GM18517 (cell line): ENCODE results near the gene KDM2A.

Experiments
- ATAC-seq: cut with Tn5 transposase; IDR thresholded peaks from one replicate; pipeline ENCODE4 v1.9.1; 2021; ENCODE audit warnings: mild to moderate bottlenecking, moderate library complexity; ENCODE audit not compliant: unreplicated experiment

KDM2A gene

DNA sequence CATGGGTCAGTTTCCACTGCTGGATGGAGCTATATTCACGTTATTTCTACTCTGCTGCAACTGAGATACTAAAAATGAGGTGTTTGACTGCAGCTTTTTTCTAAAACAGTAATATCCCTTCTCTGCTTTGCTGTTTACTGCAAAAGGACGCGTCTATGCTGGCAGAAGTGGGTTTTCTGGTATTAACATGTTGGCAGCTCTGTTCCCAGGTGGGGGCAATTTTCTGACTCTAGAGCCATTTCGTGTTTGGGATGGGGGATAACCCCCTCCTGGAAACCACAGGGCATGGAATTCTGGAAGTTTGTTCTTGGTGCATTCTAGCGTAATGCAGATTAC, 152.1 kb downstream of the KDM2A start:
- ATAC-seq = no peak

DNA sequence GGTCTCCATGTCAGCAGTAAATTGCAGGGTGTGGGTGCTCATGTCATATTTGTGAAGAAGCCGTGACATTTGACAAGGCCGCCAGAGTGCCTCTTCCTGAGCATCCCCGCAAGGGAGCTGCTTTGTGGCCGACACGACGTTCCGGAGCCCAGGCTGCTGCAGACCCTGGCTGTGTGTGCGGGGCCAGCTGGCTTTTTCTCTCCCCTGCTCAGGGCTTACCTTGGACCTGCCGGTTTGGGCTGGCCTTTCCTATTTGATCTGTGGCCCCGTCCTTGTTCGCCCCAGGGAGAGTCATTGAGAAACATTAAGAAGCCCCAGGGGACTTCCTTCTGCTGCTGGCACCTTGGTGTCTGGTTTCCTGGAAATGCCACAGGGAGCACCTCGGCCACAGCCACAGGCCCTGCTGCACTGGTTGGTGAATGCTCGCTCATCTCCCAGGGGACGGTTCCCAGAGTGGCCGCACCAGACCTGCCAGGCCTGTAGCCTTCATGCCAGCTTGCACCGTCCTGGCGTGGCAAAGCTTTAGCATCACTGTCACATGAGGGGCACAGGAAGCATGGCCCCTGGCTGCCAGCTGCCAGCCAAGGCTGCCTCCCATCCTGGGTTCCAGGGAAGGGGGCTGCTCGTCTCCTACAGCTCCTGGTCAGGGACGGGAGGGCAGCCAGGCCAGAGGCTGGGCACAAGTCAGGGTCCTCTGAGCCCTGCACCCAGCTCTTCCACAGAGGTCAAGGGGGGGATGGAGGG, 152.7 kb downstream of the KDM2A start:
- no peak for ATAC-seq

DNA sequence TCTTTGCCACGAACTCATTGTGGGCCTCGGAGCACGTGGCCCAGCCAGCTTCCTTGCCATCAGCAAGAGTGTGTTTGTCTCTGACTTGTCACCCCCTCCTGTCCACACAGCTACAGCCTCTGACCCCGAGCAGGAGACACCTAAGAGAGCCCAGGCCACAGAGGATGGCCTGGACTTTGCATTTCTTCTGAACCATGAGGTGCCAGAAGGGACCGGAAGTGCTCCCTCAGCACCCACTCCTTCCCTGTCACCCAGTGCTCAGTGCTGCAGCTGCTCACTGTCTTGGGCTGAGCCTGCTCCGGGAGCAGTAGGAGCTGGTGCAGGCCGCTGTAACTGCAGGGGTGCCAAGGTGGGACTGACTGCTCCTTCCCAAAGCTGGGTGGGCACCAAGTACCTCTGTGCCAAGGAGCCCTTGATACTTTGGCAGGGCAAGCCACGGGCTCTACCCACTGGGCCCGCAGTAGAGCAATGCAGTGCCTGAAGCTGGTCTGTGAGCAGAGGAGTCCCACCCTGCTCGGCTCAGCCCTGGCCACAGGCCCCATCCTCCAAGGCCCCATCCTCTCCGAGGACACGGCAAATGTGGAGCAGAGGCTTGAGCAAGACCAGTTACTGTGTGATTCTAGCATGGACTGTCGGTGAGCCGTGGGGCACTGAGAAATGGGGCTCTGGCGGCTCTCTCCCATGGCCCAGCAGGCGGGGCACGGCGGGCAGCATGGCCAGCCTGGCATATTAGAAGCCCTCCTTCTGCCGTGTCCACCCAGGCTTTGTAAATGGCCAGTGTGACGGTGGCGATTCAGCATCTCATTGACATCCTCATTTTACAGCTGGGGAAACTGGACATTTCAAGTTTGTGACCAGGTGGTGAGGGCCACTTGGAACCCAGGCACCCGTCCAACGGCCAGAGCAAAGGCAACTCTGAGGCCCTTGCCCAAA, 153.5 kb downstream of the KDM2A start:
- no peak for ATAC-seq

DNA sequence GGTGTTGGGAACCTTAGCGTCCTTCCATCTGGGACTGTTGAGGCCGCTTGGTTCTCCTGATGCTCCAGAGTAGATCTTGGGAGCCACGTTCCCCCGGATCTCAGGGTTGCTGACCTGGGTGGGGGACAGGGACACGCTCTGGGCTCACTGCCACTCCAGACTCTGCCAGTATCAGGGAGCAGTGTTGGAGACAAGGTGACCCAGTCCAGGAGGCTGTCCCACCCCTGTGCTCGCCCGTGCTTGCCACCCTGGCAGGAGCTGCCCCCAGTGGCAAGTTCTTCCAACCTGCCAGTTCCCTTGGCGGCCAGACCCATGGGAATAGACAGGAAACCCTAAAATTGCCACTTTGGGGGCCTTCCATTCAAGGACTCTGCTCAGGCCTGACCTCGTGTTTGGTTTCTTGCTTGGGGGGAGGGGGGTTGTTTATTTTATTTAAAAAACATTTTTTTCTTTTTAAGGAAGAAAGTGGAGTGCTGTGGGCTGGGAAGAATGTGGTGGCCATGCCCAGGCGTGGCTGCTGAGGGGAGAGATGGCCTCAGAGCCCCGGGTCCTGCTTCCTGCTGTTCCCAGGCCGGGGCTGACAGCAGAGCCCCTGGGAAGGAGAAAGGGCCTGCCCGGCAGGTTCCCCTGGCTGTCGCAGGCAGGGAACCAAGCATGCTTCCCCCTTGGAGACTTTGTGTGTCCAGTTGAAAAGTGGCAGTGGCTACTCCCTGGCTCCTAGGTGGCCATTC, 154.4 kb downstream of the KDM2A start:
- no peak for ATAC-seq

DNA sequence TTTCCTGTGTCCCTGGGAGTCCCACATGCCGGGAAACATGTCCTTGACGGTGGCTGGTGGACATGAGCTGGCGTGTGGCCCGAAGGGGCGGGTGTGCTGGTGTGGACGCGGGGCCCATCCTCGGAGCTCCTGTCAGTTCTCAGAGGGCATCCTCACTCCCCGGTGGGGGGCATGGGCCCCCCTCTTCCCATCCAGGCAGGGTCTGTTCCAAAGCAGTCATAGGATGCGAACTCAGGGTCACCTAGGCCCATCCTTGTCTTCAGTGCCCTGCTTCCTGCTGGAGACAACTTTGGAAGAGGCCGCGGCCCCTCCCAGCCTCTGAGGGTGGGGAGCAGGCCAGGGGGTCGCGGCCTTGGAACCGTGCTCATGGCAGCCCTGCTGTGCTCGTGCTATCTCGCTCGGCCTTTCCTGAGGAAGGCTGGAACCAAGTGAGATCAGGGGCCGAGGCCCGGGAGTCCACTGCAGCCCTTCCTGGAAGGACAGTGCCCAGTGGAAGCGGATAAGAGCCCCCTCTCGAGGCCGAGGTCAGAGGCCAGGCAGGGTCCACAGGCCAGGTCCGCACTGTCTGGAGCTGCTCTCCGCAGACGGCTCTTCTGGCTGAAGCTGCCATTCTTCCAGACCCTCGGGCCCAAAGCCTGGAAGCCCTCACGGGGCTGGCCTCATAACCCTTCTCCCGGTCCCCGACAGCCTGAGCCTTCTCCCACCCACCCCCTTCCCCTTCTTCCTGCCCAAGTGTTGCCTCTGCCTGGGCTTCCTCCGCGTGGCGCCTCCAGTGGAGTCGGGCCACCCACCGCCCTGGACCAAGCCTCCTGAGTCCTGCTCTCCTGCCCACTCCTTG, 155.9 kb downstream of the KDM2A start:
- ATAC-seq = no peak

DNA sequence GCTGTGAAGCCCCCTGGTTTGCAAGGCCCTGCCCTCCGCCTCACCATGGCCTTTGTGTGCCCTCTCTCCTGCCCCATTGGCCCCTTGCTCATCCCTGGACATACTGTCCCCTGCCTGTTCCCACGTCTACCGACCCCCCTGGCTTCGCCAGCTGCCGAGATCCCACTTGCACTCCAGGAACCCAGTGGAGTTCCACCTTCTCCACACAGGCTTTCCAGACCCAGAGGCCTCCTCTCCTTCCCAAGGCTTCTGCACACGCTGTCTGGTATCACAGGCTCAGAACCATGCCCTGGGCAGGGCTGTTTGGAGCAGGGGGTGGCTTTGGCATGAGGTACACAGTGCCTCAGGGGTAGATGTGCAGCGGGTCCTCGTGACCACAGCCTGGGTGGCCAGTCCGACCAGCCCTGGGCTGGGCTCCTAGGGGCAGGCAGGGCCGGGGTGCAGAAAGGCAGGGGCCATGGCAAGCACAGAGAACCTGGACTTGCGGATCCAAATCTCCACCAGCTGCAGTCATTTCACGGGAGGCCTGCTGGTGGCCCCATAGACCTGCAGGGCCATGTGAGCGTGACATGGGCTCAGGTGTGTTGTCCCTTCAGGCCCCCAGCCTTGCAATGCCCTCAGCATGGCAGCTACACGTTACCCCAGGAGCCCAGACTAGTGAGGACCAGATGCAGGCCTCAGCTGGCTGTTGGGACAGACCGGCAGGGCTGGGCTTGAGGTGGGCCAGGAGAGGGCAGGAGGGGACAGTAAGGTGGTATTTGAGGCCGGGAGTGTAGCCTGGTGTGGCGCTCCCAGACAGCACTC, 156.7 kb downstream of the KDM2A start:
- no peak for ATAC-seq

DNA sequence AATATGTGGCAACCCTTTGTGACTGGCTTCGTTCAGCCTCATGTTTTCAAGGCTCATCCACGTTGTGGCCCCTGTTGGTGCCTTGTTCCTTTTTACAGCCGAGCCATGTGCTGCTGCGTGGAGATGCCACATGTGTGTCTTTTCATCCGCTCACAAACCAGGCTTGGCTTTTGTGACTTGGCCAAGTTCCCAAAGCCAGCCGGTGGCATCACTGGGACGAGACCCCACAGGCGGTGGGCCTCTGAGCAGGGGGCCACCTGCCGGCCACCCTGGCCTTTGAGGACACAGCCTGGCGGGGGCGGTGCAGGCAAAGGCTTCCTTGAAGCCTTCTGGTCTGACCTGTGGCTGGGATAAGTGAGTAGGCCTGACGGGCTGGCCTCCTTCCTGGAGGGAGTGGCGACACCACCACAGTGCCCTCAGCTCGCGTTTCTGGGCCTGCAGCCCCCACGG, 157.7 kb downstream of the KDM2A start:
- ATAC-seq = no peak

DNA sequence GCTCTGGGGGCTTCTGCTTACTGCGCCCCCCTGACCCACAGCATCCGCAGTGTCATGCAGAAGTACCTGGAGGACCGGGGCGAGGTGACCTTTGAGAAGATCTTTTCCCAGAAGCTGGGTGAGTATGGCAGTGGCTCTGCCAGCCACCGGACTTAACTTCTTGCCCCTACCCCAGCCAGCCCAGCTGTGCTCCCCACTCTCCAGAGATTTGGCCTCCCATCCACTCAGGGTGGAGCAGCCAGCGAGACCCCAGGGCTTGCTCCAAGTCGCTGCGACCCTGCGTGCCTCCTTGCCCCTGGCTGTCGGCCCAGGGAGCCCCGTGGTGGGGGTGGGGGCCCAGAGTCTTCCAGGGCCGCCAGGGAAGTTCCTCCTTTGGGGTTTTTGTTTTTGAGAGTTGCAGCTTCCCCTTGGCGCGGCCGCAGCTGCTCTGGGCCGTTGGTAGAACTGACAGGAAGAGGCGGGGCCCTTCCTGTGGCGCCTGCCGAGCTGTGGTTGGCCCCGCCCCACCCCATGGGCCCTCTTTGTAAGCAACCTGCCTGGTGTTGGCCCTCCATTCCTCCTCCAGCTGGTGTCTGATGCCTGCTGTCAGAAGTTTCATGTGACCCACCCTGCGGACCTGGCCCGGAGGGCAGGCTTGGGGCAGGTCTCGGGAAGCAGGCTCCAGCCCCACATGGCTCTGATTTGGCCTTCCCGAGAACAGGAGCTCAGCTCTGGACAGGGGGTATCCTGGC, 158.3 kb downstream of the KDM2A start:
- ATAC-seq = peak; percentile 64

DNA sequence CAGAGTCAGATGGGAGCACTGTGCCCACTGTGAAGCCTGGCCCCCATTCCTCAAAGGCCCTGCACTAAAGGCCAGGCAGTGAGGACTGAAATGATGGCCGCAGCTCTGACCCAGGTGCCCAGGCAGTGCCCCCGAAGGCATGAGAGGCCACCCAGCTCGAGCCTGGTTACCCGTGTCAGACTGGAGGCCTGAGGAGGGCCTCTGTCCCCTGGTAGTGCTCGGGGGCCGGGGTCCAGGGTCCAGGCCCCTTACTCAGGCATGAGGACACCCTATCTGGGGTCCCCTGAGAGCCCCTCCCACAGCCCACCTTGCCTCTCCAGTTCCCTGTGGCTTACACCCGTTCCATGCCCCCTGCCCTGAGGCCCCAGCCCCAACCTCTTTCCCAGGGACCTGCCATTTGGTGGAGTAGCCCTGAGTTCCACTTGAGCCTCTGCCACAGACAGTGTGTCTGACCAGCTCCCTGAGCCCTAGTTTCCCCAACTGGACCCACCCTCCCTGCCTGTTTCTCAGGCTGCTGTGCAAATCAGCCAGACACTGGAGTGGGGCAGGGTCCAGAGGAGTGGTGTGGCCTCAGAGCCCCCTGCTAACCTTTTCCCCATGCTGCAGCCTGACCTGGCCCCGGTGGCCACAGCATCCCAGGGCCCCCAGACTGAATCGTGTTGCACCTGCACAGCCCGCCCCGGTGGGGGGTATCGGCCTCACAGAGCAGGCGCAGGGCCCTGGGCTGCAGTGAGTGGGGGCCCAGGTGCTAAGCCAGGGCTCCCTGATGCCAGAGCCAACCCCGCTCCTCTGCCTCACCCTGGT, 159.3 kb downstream of the KDM2A start:
- no peak for ATAC-seq

DNA sequence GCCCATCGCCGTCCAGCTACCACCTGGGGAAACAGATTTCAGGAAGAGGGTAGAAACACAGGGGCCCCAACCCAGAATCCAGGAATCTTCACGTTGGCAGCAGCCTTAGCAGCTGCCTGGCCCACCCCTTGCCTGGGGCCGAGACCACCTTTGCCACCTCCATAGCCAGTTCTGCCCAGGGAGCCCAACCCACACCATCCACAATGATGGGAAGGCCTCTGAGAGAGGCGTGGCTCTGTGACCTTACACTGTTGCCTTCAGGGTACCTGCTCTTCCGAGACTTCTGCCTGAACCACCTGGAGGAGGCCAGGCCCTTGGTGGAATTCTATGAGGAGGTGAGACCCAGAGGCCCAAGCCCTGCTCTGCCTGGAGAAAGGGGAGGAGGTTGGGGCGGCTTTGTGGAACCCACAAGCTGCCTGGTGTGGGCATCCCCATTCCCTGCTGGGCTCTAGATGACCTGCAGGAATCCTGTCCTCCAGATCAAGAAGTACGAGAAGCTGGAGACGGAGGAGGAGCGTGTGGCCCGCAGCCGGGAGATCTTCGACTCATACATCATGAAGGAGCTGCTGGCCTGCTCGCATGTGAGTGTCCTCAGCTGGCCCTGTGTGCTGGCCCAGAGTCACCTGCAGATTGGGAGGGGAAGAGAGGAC, 160.0 kb downstream of the KDM2A start:
- ATAC-seq = no peak

DNA sequence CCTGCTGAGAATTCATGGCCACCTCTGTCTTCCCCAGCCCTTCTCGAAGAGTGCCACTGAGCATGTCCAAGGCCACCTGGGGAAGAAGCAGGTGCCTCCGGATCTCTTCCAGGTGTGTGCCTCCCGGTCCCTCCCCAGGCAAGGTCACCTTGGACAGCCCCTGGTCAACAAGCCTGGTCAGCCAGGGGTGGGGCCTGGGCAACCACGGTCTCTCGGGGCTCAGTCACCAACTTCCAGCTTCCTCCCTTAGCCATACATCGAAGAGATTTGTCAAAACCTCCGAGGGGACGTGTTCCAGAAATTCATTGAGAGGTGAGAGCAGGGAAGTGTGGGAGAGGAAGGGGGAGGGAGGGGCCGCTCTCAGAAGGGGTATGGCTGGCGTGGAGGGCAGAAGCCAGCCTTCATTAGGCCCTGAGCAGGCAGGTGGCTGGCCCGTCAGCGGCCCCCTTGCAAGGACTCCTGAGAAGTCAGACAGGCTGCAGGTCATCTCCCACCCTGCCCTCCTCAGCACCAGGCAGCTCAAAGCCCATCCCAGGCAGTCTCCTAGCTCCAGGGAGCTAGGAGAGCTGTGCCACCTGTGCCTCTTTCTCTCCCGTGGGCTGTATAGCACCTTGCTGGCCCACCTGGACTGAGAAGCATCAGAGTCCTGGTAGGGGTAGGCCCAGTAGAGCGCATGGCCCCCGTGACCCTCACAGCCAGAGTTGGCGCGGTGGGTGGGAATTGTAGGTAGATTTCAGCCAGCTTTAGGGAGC, 160.7 kb downstream of the KDM2A start:
- no peak for ATAC-seq

DNA sequence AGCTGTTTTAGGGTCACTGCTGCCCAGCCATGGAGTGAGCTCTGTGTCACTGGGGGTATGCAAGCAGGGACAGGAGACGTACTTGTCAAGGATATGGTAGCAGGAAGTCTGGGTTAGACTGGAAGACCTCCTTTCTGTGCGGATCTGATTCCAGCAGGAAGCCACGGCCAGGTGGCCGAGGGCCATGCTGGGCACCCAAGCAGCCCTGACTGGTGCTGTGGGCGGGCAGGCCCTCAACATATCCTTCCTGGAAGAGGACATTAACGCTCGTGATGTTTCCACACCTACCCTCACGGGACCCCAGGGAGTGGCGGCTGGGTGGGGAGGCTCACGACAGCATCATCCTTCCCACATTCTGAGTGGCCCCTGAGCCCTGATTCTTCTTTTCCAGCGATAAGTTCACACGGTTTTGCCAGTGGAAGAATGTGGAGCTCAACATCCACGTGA, 161.3 kb downstream of the KDM2A start:
- ATAC-seq = no peak

DNA sequence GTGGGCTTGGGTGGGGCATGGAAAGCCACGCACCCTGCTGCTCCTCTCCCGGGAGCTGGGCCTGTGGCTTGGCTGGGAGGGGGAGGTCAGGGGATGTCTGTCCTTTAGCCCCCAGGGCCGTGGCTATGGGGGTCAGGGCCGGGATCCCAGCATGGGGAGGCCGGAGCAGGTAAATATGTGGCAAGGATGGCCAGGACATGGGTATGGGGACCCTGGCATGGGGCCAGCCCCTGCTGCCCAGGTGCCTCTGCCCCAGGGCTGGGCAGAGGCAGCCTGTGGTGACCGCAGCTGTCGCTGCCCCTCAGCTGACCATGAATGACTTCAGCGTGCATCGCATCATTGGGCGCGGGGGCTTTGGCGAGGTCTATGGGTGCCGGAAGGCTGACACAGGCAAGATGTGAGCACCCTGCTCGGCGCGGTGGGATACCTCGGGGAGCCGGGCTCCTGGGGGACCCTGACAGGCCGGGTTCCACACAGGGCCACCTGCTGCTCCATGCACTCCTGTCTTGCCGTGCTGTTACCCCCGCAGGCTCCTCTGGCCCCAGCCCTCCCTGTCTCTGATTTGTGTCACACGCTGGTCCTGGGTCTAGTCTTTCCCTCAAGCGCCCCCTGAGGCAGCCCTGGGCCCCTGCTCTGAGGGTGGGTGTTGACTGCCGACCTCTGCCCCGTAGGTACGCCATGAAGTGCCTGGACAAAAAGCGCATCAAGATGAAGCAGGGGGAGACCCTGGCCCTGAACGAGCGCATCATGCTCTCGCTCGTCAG, 161.9 kb downstream of the KDM2A start:
- no peak for ATAC-seq

DNA sequence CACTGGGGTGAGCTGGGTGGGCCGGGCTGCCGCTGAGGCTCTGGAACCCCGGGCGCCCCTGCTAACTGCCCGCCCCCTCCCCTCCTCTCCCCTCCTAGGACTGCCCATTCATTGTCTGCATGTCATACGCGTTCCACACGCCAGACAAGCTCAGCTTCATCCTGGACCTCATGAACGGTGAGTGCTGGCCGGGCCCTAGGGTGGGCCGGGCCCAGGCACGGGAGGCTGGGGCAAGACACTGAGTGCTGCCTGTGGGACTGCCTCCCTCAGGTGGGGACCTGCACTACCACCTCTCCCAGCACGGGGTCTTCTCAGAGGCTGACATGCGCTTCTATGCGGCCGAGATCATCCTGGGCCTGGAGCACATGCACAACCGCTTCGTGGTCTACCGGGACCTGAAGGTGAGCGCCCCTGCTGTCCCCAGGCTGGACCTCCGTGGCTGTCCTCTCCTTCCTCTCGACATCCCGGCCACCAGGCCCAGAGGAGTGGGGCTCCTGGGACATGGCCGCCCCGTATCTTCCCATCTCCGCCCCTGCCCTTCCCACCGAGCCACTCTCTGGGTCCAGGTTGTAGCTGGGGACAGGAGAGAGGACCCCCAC, 162.6 kb downstream of the KDM2A start:
- no peak for ATAC-seq

DNA sequence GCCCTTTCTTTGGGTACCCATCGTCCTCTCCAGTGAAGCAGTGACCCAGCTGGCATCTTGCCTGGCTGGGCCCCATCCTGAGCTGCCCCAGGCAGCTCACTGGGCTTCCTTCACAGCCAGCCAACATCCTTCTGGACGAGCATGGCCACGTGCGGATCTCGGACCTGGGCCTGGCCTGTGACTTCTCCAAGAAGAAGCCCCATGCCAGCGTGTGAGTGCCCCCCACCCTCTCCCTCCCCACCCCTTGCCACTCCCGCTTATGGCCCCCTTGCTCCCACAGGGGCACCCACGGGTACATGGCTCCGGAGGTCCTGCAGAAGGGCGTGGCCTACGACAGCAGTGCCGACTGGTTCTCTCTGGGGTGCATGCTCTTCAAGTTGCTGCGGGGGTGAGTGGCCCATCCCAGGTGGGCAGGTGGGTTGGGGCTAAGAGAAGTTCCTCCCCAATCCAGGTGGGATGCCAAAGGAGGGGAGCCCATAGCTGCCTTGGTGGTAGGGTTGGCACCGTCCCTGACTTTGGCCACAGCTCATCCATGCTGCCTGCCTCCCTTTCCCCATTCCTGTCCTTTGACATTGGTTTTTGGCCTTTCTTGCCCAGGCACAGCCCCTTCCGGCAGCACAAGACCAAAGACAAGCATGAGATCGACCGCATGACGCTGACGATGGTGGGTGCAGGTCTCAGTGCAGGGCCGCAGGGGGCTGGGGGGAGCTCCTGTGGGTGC, 163.3 kb downstream of the KDM2A start:
- no peak for ATAC-seq
